ENCODE data around the gene DYNC2H1.
"Not testable (repeated sequence)": the region's sequence is repeated elsewhere in the genome, so short reads cannot be mapped to it uniquely, and the experiment has no call there.

The DYNC2H1 gene

DNA sequence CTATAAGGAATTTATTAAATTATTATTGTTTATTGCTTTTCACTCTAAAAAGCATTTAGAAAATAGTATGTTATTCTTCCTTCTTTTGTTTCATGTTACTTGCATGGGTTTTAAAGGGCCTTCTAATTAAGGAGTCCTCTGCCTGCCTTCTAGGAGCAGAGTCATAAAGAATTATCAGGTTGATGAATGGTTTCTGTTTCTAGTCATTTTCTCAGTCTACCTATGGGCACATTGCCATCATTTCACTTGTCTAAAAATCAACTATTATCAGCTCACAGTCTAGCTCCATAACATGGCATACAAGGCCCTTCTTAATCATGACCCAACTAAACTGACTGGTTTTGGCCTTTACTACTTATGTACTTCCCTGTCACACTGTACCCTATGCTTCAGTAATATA, 16.2 kb downstream of the DYNC2H1 start:
- DNase-seq: no peak

DNA sequence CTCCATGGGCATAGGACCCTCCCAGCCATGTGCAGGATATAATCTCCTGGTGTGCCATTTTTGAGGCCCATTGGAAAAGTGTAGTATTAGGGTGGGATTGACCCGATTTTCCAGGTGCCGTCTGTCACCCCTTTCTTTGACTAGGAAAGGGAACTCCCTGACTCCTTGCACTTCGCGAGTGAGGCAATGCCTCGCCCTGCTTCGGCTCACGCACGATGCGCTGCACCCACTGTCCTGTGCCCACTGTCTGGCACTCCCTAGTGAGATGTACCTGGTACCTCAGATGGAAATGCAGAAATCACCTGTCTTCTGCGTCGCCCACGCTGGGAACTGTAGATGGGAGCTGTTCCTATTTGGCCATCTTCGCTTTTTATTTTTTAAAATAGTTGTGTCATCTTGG, 32.8 kb downstream of the DYNC2H1 start:
- DNase-seq: not testable (repeated sequence)

GRCh38 chr11:103147627-103148026, 38.4 kb downstream of the DYNC2H1 start:
- no peak for DNase-seq

DNA sequence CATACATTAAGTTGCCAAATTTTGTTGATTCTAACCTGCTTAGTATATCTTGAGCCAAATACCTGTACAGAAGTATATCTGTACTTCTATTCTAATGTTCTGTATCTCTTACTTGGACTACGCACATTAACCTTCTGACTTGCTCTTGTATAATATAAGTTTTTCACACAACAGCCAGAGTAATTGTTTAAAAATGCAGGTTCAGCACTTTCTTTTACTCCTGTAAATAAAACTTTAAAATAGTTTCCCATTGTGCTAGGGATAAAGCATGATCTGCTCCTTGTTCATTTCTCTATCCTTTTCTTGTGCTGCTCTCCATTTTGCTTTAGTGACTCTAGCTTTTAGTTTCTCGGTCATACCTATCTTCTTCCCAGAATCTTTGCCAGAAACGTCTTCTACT, 48.3 kb downstream of the DYNC2H1 start:
- no peak for DNase-seq

DNA sequence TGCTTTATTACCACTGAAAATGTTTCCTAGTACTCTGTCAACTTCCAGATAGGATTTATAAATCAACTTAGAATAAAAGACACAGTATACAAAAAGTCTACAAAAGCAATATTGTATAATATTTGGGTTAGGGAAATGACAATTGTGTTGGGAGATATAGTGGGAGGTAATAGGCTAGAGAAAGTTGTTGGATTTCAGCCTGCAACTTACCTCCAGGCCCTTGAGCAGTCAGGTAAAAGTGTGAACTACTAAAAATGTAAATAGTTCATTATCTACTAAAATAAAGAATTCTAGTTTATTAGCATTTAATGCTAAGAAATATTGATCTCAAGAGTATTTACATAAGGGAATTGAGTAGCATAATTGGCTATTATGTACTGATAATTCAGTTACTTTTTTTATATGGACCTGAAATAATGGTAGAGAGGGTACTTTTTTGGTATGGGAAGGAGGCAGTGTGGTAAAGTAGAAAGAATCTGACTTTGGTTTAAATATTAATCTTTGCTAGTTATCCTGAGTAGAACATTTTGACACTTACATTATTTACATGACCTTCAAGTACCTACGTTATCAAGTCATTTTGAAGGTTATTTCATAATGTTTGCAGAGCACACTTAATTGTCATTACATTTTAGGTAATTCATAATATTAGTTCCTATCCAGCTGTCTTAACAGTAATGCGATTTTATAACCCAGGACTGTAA, 55.0 kb downstream of the DYNC2H1 start:
- no peak for DNase-seq

- DNase-seq: no peak
Observed at GRCh38 chr11:103167166-103167565, 57.9 kb downstream of the DYNC2H1 start.

- no peak for DNase-seq
Observed at GRCh38 chr11:103170865-103171264, 61.6 kb downstream of the DYNC2H1 start.

GRCh38 chr11:103175461-103176129, 66.4 kb downstream of the DYNC2H1 start:
- DNase-seq: no peak

DNA sequence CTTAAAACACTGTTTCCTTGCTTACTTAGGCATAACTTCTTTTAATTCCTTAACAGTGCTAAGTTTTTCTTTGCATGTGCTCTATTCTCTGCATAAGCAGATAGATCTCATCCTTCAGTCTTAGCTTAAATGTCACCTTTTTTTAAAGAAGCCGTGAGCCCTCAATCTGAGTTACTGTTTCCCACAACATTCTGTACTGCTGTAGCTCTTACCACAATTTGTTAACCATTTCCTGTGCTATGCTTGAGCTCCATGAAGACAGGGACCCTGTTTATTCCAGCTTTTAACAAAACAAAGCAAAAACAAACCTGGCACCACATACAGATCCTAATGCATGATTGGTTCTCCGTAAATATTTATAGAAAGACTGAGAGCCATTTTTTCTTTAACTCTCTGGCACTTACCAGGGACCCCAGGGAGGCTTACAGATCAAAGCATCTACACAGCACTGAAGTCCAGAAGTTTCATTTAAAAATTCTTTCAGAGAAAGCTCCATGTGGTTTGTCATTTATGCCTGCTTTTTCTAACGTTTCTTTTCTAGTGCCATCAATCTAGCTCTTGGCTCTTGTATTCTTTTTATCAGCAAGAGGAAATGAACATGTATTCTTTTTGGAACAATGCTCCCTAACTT, 74.9 kb downstream of the DYNC2H1 start:
- no peak for DNase-seq

GRCh38 chr11:103202048-103202651, 92.9 kb downstream of the DYNC2H1 start:
- DNase-seq: peak in 1 of 2 experiments; percentile 22

DNA sequence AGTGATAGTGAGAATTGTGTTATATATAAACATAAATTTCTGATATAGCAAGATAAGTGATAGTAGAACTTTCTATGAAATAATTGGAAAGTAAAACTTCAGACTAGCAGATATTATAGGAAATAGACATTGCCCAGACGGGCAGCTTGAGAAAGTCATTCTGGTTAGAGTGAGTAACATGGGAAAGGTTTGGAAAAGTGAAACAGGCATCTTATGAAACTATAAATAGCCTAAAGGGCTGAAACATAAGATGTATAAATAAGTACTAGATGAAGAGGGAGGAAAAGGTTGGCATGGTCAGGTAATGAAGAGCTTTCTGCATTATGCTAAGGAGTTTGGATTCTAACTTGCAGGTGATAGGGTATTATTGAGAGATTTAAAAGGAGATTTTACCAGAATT, 101.3 kb downstream of the DYNC2H1 start:
- DNase-seq: no peak

GRCh38 chr11:103215812-103216211, 106.6 kb downstream of the DYNC2H1 start:
- no peak for DNase-seq

DNA sequence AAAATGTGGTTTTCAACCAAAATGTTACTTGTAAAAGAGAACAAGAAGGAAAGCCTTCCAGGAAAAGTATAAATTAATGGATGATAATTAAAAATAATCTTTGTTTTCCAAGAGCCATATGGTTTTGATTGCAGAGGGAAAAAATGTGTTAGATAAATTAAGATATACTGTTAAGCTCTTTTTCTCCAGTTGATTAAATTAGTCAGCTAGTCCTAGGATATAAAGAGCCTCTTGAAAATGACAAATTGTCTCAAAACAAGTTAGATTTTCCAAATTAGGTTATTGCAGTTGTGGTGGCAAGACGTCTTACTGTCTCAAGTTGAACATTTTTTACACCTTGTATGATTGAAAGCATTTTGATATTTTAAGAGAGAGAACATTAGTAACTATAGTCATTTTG, 110.9 kb downstream of the DYNC2H1 start:
- no peak for DNase-seq

- no peak for DNase-seq
Observed at GRCh38 chr11:103222806-103223205, 113.6 kb downstream of the DYNC2H1 start.

DNA sequence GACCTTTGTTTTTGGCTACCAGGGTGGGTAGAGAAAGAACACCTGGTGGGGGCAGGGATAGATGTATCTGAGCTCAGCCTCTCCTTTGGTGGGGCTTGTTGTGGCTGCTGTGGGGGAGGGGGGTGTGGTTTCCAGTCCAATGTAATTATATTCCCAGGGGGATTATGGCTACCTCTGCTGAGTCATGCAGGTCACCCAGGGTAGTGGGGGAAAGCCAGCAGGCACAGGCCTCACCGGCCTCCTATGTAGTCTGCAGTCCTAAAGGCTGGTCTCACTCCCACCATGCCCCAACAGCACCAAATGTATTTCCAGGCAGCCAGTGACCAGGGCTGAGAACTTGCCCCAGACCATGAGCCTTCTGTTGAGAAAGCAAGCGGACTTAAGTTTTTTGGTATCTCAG, 119.6 kb downstream of the DYNC2H1 start:
- no peak for DNase-seq

DNA sequence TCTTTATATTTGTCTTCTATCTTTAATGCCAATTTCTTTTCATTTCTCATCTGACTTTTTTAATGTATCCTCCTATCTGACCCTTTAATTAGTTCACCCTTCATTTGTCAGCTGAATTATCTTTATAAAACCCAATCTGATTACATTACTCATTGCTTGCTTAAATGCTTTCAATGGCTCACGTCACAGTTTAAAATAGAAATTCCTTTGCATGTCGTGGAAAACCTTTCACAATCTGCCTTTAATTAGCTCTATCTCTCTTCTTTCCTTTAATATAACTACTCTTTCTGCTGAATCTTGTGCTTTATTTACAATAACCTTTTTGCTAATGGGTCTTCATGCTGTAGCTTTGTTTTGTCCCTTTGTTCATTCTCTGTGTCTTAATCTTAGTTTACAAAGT, 125.7 kb downstream of the DYNC2H1 start:
- no peak for DNase-seq

DNA sequence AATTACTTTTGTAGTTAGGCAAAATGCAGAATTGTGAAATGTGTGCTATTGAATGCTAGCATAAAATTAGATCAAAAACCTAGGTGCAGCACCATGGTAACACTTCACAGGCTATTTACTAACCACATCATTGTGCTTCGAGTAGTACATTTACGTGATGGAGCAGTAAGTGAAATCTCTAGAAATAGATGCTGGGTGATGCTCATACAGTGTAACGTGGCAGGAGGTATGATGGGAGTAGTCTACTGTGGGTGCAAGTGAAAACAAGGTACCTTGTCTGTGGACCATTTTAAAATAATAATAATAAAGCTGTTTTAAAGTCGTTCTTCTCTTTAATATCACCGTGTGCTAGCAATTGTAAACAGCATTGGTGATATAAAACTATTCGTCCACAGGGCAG, 132.3 kb downstream of the DYNC2H1 start:
- DNase-seq: no peak

- DNase-seq: no peak
Observed at GRCh38 chr11:103254123-103254522, 144.9 kb downstream of the DYNC2H1 start.

GRCh38 chr11:103257360-103257759, 148.1 kb downstream of the DYNC2H1 start:
- DNase-seq: no peak

- DNase-seq: no peak
Observed at GRCh38 chr11:103266167-103266831, 157.1 kb downstream of the DYNC2H1 start.

DNA sequence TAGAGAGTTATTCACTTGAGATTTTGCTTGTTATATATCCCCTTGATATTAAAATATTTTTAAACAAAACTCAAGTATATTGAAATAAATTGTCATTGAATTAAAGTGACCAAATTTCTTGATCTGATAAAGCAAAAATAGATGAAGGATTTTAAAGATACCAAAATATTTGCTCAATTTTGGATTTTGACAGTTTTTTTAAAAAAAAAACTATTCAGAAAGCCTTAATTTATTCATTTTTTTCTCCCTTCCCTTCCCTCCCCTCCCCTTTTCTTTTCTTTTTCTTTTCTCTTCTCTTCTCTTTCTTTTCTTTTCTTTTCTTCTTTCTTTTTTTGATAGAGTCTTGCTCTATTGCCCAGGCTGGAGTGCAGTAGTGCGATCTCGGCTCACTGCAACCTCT, 163.7 kb downstream of the DYNC2H1 start:
- no peak for DNase-seq

- DNase-seq: no peak
Observed at GRCh38 chr11:103274025-103274424, 164.8 kb downstream of the DYNC2H1 start.

DNA sequence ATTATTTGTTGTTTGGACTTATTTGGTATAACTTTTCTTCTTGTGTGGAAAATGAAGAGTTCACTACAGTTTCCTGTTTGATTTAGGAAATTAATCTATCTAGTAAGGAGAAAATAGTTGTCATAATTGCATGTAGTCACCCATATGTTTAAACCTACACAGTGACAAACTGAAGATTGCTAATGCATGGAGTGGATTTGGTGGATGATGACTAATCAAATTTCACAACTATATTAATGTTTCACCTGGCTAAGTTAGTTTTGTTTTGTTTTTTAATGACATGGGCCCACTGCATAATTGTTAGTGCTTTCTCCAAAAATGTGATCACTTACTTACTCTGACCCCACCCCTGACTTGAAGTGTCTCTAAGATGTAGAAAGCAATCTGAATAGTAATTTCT, 170.6 kb downstream of the DYNC2H1 start:
- DNase-seq: no peak
